WTC11 (cell line): ENCODE measurements around the gene PLIN4.

Experiments used
- ZNF232 ChIP-seq: sonication (generic); formaldehyde crosslinking; IDR thresholded peaks from 2 replicates; pipeline ENCODE4 v1.8.0; 2022; ENCODE audit warnings: mild to moderate bottlenecking, missing genetic modification reagents
- ZNF423 ChIP-seq: fragments of 250-450 bp; sonication (Bioruptor Pico); IDR thresholded peaks from 2 replicates; pipeline ENCODE4 v2.1.2; 2022; ENCODE audit warnings: mild to moderate bottlenecking, moderate library complexity
- TF ChIP-seq, protein P1 (sequence below): fragments of 200-600 bp; IDR thresholded peaks from 2 replicates; pipeline ENCODE4 v1.8.0; 2022; ENCODE audit warnings: antibody characterized with exemption

DNA sequence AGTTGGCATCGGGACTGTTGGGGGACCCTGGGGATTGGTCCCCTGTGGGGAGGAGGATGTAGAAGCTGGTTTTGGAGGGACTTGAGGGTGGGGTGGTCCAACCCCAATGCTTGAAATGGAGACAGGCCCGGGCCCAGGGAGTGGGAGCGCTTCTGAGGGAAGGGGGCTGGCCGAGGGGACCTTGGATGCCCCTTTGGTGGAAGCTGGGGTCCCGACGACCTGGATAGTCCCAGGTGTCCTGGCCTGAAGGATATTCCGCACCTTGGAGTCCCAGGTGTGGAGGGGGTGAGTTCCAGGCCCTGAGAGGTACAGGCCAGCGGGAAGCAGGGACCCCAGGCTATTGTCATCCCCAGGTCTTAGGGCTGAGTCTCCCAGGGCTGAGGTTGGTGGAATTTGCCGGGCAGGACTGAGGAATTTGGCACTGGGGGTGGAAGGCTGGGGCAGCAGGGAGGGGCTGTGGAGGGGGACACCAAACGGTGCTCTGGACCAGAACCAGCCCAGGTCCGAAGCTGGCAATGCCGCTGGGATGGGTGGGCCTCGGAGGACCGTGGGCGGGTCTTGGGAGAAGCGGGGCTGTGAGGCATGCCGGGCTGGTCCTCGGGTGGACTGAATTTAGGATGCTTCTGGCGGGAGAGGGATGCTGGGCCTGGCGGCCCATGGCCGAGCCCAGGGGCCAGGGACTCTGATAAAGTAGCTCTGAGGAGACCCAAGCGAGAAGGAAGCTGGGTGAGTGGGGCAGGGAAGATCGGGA is 44.3 kb downstream of the PLIN4 start:
- TF ChIP-seq, protein P1, sequence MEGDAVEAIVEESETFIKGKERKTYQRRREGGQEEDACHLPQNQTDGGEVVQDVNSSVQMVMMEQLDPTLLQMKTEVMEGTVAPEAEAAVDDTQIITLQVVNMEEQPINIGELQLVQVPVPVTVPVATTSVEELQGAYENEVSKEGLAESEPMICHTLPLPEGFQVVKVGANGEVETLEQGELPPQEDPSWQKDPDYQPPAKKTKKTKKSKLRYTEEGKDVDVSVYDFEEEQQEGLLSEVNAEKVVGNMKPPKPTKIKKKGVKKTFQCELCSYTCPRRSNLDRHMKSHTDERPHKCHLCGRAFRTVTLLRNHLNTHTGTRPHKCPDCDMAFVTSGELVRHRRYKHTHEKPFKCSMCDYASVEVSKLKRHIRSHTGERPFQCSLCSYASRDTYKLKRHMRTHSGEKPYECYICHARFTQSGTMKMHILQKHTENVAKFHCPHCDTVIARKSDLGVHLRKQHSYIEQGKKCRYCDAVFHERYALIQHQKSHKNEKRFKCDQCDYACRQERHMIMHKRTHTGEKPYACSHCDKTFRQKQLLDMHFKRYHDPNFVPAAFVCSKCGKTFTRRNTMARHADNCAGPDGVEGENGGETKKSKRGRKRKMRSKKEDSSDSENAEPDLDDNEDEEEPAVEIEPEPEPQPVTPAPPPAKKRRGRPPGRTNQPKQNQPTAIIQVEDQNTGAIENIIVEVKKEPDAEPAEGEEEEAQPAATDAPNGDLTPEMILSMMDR, result no peak
- TF ChIP-seq ZNF232 (no peak), ZNF423 (CRISPR knock-in tag) (no peak)
